Epithelial cell of prostate (primary cell): ENCODE results near the gene MRPL11.
A peak's percentile ranks its signal among the peaks of the same experiment; 100 is the strongest.
"Not testable (repeated sequence)": the region's sequence is repeated elsewhere in the genome, so short reads cannot be mapped to it uniquely, and the experiment has no call there.

ENCODE experiments used
- DNase-seq: peaks from one replicate; pipeline ENCODE4 v3.0.0-alpha.2; 2011; ENCODE audit warnings: low read depth, low spot score
- H3K27ac ChIP-seq: fragments of 450-650 bp; 2 replicates; pipeline ENCODE4 v1.5.1; 2017; ENCODE audit warnings: mild to moderate bottlenecking

Gene MRPL11

DNA sequence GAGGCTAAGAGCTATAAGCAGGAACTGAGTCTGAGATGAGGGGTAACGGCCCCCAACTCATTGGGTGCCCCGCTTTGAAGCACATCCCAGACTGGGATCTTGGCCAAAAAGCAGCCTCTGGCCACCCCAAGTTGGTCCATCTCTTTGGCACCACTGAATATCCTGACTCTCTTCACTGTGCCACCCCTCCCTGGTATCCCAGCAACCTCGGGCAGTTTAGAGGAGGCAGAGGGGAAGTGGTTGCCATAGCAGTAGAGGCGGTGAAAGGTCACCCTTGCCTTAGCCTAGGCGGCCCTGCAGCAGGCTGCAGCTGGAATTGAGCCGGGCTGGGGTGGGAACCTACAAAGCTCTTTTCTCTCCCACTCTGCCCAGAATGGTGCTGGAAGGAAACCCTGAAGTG, 29.1 kb upstream of the MRPL11 start:
- DNase-seq: no peak
- no peak overlapping the region for H3K27ac ChIP-seq

GRCh38 chr11:66467034-66467659, 28.5 kb upstream of the MRPL11 start:
- no peak overlapping the region for H3K27ac ChIP-seq
- DNase-seq: no peak

- no peak within 1 kb of the TSS for H3K27ac ChIP-seq
- DNase-seq: no peak
These were observed 27.8 kb upstream of the MRPL11 start, which contains the start of gene PELI3 for GRCh38 chr11:66466225-66467033. Gene PELI3 (plus strand): TSS chr11:66466905. CDS start chr11:66468129, 1,224 bp downstream.

DNA sequence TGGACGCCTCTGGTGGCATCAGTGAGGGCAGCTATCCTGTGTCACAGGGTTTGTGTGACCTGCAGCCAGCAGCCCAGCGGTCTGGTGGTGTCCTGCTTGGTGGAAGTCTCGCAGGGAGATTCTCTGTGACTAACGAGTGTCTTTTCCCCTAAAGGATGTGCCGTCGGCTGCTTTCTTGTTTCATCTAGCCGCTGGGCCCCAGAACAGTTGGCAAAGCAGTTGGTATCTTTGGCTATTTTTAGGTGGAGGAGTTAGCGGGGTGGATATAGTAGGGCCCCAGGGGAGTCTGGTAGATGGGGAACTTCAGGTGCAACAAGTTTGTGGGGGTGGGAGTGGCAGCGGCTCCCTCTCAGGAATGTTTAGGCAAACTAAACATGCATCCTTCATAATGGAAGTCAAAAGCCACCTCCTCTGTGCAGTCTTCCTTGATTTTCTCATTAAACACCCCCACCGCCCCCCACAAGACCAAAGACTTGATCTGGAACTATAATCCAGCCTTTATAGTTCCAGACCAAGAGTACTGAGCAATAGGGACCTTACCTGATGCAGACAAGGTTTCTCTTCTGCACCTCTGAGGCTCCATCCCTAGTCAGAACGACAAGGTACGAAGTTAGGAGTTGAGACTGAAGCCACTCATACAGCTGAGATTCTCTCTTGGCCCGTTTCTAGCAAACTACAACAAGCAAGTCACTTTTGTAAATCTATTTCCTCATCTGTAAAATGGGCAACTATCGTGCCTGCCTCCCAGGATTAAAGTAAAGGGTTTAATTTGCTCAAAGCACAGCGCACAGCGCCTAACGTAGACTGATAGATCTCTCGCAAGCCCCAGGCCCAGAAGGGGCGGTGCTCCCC, 27.0 kb upstream of the MRPL11 start:
- H3K27ac ChIP-seq: no peak overlapping the region
- DNase-seq: no peak

- no peak for DNase-seq
- H3K27ac ChIP-seq: no peak overlapping the region
These were observed 26.3 kb upstream of the MRPL11 start for GRCh38 chr11:66464916-66465315.

GRCh38 chr11:66464116-66464515, 25.5 kb upstream of the MRPL11 start:
- H3K27ac ChIP-seq, DNase-seq: not testable (repeated sequence)

GRCh38 chr11:66462911-66463310, 24.3 kb upstream of the MRPL11 start:
- no peak for DNase-seq
- no peak overlapping the region for H3K27ac ChIP-seq

GRCh38 chr11:66462010-66462409, 23.4 kb upstream of the MRPL11 start:
- no peak overlapping the region for H3K27ac ChIP-seq
- no peak for DNase-seq

- H3K27ac ChIP-seq: no peak overlapping the region
- no peak for DNase-seq
These were observed 20.6 kb upstream of the MRPL11 start for GRCh38 chr11:66459138-66459778.

DNA sequence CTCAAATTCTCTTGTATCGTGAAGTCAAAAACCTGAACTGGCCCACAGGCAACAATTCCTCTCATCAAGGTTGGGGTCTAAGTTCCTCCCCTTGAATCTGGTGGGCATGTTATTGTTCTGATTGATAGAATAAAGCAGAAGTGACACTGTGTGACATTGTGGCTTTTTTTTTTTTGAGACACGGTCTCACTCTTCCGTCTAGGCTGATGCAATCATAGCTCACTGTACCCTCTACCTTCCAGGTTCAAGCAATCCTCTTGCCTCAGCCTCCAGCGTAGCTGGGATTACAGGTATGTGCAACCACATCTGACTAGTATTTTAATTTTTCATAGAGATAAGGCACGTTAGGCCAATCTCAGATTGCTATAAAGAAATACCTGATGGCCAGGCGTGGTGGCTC, 19.2 kb upstream of the MRPL11 start:
- H3K27ac ChIP-seq: no peak overlapping the region
- no peak for DNase-seq

DNA sequence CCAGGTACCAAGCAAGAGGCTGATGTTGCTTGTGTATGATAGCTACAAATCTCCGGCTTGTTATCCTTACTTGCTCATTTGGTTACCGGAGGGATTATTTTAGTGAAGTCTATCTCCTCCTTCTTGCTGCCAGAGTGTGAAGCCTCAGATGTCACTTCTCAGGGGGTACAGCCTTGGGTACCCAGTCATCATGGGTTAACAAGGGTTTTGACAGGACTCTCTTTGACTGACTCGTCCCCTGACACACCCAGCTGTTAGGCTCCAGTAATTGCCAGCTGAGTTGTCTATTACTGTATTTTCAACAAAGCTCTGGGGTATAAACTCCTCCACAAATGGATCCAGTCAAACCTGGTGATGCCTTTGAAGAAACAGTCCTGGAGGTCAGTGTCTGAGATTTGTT, 16.2 kb upstream of the MRPL11 start:
- no peak for DNase-seq
- peak overlapping the region; percentile 84 for H3K27ac ChIP-seq

DNA sequence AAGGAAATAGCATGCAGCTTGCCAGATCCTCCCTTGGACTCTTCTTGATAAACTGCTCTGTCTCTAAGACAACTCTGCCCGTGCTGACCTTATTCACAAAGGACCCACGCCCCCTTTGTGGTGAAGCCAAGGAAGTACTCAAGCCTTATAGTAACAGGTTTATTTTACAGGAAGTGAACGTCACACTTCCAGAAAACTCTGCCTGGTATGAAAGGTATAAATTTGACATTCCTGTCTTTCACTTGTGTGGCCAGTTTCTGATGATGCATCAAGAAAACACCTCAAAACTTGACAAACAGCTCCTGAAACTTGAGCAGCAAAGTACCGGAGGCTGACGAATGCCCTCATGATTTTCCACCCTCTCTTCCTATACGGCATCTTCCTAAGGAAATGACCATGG, 15.6 kb upstream of the MRPL11 start:
- DNase-seq: peak; percentile 69
- H3K27ac ChIP-seq: peak overlapping the region; percentile 84

GRCh38 chr11:66451663-66452062, 13.0 kb upstream of the MRPL11 start:
- H3K27ac ChIP-seq: no peak overlapping the region
- no peak for DNase-seq

GRCh38 chr11:66450560-66450959, 11.9 kb upstream of the MRPL11 start:
- no peak for DNase-seq
- no peak overlapping the region for H3K27ac ChIP-seq

GRCh38 chr11:66448523-66448922, 9.9 kb upstream of the MRPL11 start:
- no peak overlapping the region for H3K27ac ChIP-seq
- DNase-seq: no peak

DNA sequence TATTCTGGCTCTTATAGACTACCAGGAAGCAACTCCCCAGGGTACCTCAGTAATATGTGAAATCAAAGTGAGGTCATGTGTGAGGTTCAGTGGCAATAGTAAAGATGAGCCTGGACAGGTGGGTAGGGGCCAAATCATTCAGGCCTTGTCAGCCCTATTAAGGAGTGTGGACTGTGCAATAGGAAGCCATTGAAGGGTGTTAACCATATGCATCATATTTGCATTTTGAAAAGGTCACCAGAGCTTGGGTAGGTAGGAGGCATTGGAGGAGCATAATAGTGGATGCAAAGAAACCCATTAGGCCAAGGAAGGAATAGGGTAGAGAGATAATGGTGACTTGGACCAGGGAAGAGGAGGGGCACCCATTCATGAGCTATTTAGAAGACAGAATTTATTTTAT, 8.4 kb upstream of the MRPL11 start:
- no peak overlapping the region for H3K27ac ChIP-seq
- no peak for DNase-seq

DNA sequence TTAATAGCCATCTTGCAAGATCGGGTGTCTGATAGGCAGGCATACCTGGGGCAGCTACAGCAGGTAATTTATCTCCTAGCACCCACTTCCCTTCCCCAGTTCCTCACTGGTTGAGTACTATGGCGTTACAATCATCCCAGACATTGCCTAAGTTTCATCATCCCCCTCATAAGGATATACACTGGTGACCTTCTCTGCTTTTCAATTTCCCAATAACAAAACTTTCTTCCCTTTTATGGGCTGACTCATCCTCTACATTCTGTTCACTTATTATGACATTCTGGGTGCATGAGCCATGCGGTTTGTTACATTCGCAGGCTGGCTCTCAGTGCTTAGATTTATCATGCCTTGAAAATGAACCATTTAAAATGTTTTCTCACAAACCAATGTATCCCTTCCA, 5.0 kb upstream of the MRPL11 start:
- H3K27ac ChIP-seq: peak overlapping the region; percentile 62
- peak; percentile 46 for DNase-seq

- not testable (repeated sequence) for H3K27ac ChIP-seq, DNase-seq
These were observed 2.3 kb upstream of the MRPL11 start for GRCh38 chr11:66440940-66441282.

DNA sequence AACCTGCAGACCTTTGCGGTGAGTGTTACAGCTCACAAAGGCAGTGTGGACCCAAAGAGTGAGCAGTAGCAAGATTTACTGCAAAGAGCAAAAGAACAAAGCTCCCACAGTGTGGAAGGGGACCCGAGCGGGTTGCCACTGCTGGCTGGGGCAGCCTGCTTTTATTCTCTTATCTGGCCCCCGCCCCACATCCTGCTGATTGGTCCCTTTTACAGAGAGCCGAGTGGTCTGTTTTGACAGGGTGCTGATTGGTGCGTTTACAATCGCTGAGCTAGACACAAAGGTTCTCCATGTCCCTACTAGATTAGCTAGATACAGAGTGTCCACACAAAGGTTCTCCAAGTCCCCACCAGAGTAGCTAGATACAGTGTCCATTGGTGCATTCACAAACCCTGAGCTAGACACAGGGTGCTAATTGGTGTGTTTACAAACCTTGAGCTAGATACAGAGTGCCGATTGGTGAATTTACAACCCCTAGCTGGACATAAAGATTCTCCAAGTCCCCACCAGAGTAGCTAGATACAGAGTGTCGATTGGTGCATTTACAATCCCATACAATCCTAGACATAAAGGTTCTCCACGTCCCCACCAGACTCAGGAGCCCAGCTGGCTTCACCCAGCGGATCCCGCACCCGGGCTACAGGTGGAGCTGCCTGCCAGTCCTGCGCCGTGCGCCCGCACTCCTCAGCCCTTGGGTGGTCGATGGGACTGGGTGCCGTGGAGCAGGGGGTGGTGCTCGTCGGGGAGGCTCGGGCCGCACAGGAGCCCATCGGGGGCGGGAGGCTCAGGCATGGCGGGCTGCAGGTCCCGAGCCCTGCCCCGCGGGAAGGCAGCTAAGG, 1.7 kb upstream of the MRPL11 start:
- DNase-seq, H3K27ac ChIP-seq: not testable (repeated sequence)
